ENCODE measurements around the gene ITPR1. TPM values are rescaled to one million over a fixed set of nuclear protein-coding genes. Genes with fewer than 3 reads are reported as not detected.
A peak's percentile ranks its signal among the peaks of the same experiment; 100 is the strongest.

Gene ITPR1
- total RNA-seq, 2 donors from 2014 or later: 29.3 to 29.8 TPM

- H3K4me3 ChIP-seq: no peak overlapping the region
- peaks cover 45% of the 10 kb centered on the region for H3K4me1 ChIP-seq
- H3K9me3 ChIP-seq: no peaks in the 10 kb centered on the region
- ATAC-seq (no peak), DNase-seq (no peak)
- peak overlapping the region in 3 of 4 donors; percentile 74 to 90 (median 82) for H3K27ac ChIP-seq
- intact Hi-C loops (cut with DNase I): no loop called here
- 79 to 82% methylated on average over 5 of the region's 5 CpGs for WGBS, 2 donors
- no peaks in the 10 kb centered on the region for H3K36me3 ChIP-seq (replicated peaks in 1 of 2; ENCODE audit: insufficient read depth in 1 of 2, low read depth in 2 of 2)
- H3K27me3 ChIP-seq: no peaks in the 10 kb centered on the region
- TF ChIP-seq CTCF (IDR thresholded peaks at IDR 0.05) (no peak), POLR2A (IDR thresholded peaks at IDR 0.05) (no peak)
Measured at GRCh38 chr3:4749567-4750002, 256.4 kb downstream of the ITPR1 start.

DNA sequence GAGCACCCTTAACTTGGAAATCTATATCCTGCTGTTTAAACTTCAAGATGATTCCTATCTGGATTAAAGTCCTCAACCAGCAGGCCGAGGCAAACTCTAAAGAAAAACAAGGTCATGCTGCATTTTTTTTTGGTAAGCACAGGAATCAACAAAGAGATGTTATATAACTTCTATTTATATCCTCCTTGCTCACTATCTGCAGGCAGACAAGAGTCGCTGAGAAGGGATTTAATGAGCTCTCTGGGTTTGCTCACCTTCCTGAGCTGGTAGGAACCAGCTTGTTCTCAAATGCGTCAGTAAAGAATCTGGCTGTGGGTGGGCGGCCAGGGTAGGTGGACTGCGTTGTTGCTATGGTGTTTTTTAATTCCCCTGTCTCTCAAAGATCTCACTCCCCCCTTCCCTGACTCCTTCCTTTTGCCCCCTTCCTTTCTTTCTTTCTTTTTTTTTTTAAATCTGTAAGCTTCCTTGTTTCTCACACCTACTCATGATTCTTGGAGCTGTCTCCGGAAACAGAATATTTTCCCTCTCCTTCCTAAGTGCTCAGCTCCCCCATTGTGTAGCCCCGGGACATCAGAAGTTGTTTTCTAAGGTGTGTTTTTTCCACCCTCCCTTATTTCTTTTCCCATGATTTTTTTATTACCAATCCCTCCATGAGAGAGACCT, 257.3 kb downstream of the ITPR1 start:
- DNase-seq (no peak), ATAC-seq (peak; percentile 22)
- no peak overlapping the region for H3K4me3 ChIP-seq
- intact Hi-C loops (cut with DNase I): no loop called here
- H3K27me3 ChIP-seq: no peaks in the 10 kb centered on the region
- TF ChIP-seq CTCF (IDR thresholded peaks at IDR 0.05) (no peak), POLR2A (IDR thresholded peaks at IDR 0.05) (peak in 2 of 3 donors; percentile 9 to 35)
- peaks cover 46% of the 10 kb centered on the region for H3K4me1 ChIP-seq
- 36 to 43% methylated on average over 7 of the region's 7 CpGs for WGBS, 2 donors
- H3K9me3 ChIP-seq: no peaks in the 10 kb centered on the region
- no peaks in the 10 kb centered on the region for H3K36me3 ChIP-seq (replicated peaks in 1 of 2; ENCODE audit: insufficient read depth in 1 of 2, low read depth in 2 of 2)
- H3K27ac ChIP-seq: peak overlapping the region in 3 of 4 donors; percentile 74 to 90 (median 82)

- H3K4me1 ChIP-seq: peaks cover 52% of the 10 kb centered on the region
- 56 to 77% methylated on average over 7 of the region's 7 CpGs for WGBS, 2 donors
- intact Hi-C loops (cut with DNase I): no loop called here
- H3K27me3 ChIP-seq: no peaks in the 10 kb centered on the region
- peak overlapping the region; percentile 34 to 90 (median 78) for H3K27ac ChIP-seq
- no peak overlapping the region for H3K4me3 ChIP-seq
- no peaks in the 10 kb centered on the region for H3K9me3 ChIP-seq
- no peak for DNase-seq
- ATAC-seq: peak; percentile 1
- H3K36me3 ChIP-seq (replicated peaks in 1 of 2; ENCODE audit: insufficient read depth in 1 of 2, low read depth in 2 of 2): no peaks in the 10 kb centered on the region
- no peak for TF ChIP-seq CTCF (IDR thresholded peaks at IDR 0.05)
- no peak for TF ChIP-seq POLR2A (IDR thresholded peaks at IDR 0.05)
Measured at GRCh38 chr3:4751029-4751501, 257.9 kb downstream of the ITPR1 start.

DNA sequence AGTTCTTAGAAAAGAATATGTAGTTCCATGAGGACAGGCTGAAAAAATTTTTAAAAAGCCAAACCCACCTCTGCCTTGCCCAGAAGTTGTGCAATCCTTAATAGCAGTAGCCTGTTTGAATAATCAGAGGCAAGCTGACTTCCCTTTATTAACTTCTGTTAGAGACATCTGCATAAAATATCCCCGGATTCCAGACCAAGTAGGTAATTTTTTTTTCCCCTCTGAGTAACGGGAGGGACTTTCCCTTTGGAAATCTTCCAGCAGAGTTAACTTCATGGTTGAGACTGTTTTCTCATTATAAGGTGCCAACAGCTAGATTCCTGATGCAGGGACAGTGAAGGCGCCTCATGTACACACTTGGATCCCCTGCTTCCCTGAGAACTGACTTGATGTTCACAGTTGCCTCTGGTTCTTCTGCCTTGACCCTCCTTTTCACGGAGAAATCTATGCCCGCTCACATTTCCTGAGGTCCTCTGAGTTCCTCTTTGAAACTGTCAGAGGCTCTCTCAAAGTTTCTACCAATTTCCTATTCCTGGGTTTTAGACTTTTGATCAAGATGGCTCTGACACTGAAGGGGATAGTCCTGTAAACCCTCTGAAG, 258.5 kb downstream of the ITPR1 start:
- ATAC-seq: peak; percentile 81
- peak overlapping the region; percentile 34 to 90 (median 78) for H3K27ac ChIP-seq
- intact Hi-C loops (cut with DNase I): no loop called here
- no peak overlapping the region for H3K4me3 ChIP-seq
- no peaks in the 10 kb centered on the region for H3K36me3 ChIP-seq (replicated peaks in 1 of 2; ENCODE audit: insufficient read depth in 1 of 2, low read depth in 2 of 2)
- 30 to 39% methylated on average over 5 of the region's 5 CpGs for WGBS, 2 donors
- peaks cover 57% of the 10 kb centered on the region for H3K4me1 ChIP-seq
- no peaks in the 10 kb centered on the region for H3K9me3 ChIP-seq
- no peaks in the 10 kb centered on the region for H3K27me3 ChIP-seq
- DNase-seq: peak in 1 of 4 donors; percentile 46
- TF ChIP-seq POLR2A (IDR thresholded peaks at IDR 0.05) (peak in 2 of 3 donors; percentile 74 to 79), CTCF (IDR thresholded peaks at IDR 0.05) (no peak)
